Liver (tissue), 3 donors: ENCODE data around the gene PALM3.

Experiments used
- EGR1 ChIP-seq, 2 donors: IDR thresholded peaks; 2 replicates each; pipeline ENCODE4 v1.6.1; 2016 to 2018; ENCODE audit warnings: antibody characterized with exemption in 2 of 2, low read depth in 2 of 2
- TF ChIP-seq, protein P1 (sequence below): fragments of 150-350 bp; IDR thresholded peaks from 2 replicates; pipeline ENCODE4 v1.5.1; 2017; ENCODE audit warnings: improper control_type of control experiment, low read depth, low read length; ENCODE audit not compliant: missing input control
- TF ChIP-seq, protein P2 (sequence below): IDR thresholded peaks from 2 replicates; pipeline ENCODE4 v1.6.1; 2016; ENCODE audit warnings: antibody characterized with exemption
- TF ChIP-seq, protein P3 (sequence below): IDR thresholded peaks from 2 replicates; pipeline ENCODE4 v1.6.1; 2016; ENCODE audit warnings: antibody characterized with exemption
- donor health status: healthy.
- donor health status: healthy.

DNA sequence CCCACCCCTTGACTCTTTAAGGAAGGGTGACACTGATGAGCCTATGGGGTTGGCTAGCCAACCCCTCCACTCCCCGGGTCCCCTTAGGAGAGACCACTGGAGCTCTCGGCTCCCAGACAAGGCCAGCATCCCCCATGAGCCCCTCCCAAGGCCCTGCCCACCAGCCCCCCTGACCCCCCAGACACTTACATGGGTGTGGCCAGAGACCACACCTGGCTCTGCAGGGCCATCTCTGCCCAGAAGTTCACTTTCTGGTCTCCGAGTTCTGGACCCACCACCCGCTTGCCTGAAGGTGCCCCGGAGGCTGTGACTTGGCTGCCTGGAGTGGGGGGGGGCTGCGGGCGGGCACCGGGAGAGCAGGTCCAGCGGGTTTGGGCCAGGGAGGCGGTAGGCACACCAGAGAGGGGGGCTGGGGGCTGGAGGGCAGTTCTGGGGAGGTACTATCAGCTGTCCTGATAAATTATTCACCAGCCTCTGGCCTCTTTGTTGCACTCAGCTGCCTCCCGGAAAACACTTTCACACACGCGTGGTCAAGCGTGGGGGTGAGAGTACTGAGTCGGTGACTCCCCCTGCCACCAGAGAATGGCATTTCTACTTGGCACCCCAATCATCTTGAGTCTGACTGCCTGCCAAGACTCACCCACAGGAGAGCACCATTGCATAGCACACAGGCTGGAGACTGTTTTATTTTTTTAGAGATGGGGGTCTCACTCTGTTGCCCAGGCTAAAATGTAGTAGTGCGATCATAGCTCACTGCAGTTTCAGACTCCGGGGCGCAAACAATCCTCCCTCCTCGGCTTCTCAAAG lies at the start of gene PALM3:
- TF ChIP-seq, protein P1, sequence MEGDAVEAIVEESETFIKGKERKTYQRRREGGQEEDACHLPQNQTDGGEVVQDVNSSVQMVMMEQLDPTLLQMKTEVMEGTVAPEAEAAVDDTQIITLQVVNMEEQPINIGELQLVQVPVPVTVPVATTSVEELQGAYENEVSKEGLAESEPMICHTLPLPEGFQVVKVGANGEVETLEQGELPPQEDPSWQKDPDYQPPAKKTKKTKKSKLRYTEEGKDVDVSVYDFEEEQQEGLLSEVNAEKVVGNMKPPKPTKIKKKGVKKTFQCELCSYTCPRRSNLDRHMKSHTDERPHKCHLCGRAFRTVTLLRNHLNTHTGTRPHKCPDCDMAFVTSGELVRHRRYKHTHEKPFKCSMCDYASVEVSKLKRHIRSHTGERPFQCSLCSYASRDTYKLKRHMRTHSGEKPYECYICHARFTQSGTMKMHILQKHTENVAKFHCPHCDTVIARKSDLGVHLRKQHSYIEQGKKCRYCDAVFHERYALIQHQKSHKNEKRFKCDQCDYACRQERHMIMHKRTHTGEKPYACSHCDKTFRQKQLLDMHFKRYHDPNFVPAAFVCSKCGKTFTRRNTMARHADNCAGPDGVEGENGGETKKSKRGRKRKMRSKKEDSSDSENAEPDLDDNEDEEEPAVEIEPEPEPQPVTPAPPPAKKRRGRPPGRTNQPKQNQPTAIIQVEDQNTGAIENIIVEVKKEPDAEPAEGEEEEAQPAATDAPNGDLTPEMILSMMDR = no peak
- TF ChIP-seq EGR1 (IDR thresholded peaks at IDR 0.05; ENCODE audit: low read depth in 2 of 2) = no peak
- TF ChIP-seq, protein P2, sequence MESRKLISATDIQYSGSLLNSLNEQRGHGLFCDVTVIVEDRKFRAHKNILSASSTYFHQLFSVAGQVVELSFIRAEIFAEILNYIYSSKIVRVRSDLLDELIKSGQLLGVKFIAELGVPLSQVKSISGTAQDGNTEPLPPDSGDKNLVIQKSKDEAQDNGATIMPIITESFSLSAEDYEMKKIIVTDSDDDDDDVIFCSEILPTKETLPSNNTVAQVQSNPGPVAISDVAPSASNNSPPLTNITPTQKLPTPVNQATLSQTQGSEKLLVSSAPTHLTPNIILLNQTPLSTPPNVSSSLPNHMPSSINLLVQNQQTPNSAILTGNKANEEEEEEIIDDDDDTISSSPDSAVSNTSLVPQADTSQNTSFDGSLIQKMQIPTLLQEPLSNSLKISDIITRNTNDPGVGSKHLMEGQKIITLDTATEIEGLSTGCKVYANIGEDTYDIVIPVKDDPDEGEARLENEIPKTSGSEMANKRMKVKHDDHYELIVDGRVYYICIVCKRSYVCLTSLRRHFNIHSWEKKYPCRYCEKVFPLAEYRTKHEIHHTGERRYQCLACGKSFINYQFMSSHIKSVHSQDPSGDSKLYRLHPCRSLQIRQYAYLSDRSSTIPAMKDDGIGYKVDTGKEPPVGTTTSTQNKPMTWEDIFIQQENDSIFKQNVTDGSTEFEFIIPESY = no peak
- TF ChIP-seq, protein P3, sequence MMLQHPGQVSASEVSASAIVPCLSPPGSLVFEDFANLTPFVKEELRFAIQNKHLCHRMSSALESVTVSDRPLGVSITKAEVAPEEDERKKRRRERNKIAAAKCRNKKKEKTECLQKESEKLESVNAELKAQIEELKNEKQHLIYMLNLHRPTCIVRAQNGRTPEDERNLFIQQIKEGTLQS = no peak
